Measurements from ENCODE around the gene METAP1D.

METAP1D gene

GRCh38 chr2:172091761-172092566 lies 92.2 kb downstream of the METAP1D start:
- DNase-seq (ENCODE audit: low spot score), result no peak

- DNase-seq (ENCODE audit: low spot score), result no peak
These were observed 93.1 kb downstream of the METAP1D start for GRCh38 chr2:172092716-172093415.

DNA sequence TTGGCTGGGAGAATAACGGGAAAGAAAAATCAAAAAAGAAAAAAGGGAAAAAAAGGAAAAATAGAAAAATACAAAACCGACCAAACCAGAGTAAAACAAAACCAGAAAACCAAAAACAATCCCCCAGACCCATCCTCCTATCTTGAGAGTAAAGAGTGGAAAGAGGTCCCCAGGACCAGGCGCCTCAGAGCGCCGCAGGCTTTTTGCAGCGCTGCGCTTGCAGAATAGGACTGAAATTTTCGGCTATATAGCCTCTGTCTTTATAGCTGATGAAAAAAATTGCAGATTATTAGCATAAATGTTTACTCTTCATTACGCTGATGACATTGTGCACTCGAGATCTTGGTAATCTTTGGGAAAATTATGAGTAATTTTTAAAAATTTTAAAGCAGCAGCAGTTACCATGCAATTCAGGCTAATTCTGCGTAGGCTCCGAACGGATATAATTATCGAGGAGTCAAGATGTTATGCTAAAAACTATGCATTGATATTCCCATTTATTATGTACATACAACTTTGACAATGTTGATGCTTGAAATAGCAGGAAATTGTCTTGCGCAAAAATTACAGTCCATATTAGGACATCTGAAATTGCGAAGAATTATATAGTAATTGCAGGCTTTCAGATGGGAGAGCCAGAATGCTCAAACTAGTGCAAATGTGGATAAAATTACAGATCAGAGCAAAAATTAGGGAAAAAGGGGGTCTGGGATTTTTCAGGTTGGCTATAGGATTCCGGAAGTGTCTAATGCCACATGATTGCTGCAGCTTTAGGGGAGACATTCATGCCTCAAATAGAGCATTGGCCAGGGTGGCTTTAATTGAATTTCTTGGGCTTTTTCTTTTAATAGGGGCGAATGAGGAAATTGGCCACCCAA lies 93.9 kb downstream of the METAP1D start:
- DNase-seq (ENCODE audit: low spot score), result no peak

DNA sequence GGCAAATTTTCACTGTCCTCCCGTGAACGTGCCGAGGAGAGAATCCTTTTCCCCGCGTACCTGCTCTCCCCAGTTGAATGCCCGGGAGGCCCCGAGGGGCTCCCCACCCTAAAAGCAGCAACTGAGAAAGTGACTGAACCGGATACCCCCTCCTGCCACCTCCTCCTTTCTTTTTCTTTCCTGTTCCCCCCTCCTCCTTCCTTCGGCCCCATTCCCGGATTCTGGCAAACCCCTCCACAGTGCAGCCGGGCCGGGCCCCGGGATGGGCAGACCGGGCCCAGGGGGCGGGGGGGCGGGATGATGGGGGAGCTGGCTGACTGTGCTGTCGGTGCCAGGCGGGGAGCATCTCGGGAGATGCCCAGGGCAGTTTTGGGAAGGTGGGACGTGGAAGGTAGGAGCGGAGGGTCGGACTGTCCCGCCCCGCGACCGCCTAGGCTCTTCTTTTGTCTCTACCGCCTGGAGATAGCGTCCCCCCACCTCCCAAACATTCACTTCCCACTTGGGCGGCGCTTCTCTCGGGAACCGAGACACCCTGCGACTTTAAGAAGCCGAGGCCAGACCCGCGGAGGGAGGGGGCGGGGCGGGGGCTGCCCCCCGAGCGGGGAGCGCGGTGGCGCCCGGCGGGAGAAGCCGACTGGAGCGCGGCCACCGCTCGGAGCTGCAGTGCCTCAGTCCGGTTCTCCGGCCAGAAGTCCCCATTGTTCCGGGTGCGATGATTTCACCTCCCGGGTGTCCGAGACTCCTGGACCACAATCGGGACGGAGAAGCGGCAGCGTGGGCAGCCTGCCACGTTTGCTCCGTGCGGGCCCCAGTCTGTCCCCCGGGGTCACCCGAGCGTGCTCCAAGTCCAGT lies 94.8 kb downstream of the METAP1D start:
- DNase-seq (ENCODE audit: low spot score), result no peak

GRCh38 chr2:172095146-172095904 lies 95.6 kb downstream of the METAP1D start:
- no peak for DNase-seq (ENCODE audit: low spot score)

GRCh38 chr2:172095905-172096625 lies 96.3 kb downstream of the METAP1D start:
- DNase-seq (ENCODE audit: low spot score), result no peak

GRCh38 chr2:172096626-172097547 lies 97.1 kb downstream of the METAP1D start:
- no peak for DNase-seq (ENCODE audit: low spot score)

DNA sequence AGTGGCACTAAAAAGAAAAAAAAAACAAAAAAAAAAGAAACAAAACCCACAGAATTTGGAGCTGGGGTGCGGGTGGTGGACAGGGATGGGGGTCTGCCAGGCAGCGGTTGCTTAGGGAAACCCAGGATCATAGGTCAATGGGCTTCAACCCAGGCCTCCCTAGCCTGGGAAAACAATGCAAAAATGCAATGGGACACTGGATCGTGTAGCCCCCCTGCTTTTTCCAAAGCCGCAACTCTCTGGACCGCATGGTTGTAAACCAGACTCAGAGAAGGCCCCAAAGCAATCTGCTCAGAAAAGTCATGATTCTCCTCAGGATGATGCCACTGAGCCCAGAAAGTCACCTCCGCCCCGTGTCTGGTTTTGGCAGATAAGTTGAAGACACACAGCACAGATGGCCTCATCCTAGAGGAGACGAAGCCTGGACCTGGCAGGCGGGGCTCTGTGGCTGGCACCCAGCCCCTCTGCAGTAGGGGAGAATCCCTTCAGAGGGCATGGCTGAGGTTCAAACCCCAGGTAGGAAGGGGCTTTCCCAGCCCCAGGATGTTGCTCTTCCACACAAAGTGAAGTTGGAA lies 97.9 kb downstream of the METAP1D start:
- no peak for DNase-seq (ENCODE audit: low spot score)

GRCh38 chr2:172098287-172098649 lies 98.5 kb downstream of the METAP1D start:
- no peak for DNase-seq (ENCODE audit: low spot score)

GRCh38 chr2:172098650-172099471 lies 99.1 kb downstream of the METAP1D start:
- DNase-seq (ENCODE audit: low spot score), result peak; percentile 79

- no peak for DNase-seq (ENCODE audit: low spot score)
These were observed 99.8 kb downstream of the METAP1D start for GRCh38 chr2:172099472-172100079.

- no peak for DNase-seq (ENCODE audit: low spot score)
These were observed 100.6 kb downstream of the METAP1D start for GRCh38 chr2:172100080-172100934.

DNA sequence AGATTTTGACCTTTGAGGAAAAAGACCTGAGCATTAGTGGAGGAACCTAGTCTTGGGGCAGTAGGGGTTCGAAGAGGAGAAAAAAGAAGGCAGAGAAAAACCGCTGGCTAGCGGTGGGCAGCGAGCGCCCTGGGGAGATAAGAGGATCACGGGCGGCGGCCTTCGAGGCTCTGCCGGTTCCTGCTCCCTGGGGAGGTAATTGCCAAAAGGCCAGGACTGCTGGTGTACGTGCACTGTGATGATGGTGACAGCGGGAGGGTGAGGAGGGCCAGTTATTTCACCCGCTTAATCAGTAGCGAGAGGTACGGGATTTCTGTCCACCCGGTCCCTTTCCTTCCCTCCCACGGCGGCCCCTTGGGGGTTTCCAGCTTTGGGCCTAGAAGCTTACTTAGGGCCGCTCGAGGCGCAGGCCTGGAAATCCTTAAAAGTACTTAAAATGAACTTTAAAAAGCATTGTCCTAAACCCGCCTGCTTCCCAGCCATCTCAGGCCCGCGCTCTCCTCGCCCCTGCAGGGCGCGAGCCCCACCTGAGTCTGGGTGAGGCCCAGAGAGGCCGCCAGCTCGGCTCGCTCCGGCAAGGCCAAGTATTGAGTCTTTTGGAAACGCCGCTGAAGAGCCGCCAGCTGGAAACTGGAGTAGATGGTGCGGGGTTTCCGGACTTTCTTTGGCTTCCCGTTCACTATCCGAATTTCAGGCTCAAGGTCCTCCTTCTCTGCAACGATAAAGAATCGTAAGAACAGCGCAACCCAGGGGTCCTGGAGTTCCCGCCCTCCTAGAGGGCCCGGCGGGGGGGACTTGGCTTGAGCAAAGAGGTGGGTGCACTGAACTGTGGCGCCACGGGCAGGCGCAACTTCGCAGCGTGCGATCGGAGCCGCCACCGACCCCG lies 101.4 kb downstream of the METAP1D start:
- DNase-seq (ENCODE audit: low spot score), result no peak

GRCh38 chr2:172101821-172102390 lies 102.2 kb downstream of the METAP1D start:
- no peak for DNase-seq (ENCODE audit: low spot score)
